ENCODE results near the gene VIL1. TPM values are rescaled to one million over a fixed set of nuclear protein-coding genes. Genes with fewer than 3 reads are reported as not detected.

VIL1 gene
- total RNA-seq, 1 donor from 2014 or later, result not detected

- no peak for DNase-seq (ENCODE audit: low read depth)
- H3K4me3 ChIP-seq (ENCODE audit: low read depth, low read length), result peak overlapping the region; percentile 48
- no peak for TF ChIP-seq CTCF (conservative IDR thresholded peaks at IDR 0.05; ENCODE audit: low read depth, low read length)
Observed at GRCh38 chr2:218405746-218406208, 13.1 kb upstream of the VIL1 start.

- peak overlapping the region; percentile 50 for H3K4me3 ChIP-seq (ENCODE audit: low read depth, low read length)
- TF ChIP-seq CTCF (conservative IDR thresholded peaks at IDR 0.05; ENCODE audit: low read depth, low read length), result peak; percentile 74
- no peak for DNase-seq (ENCODE audit: low read depth)
Observed at GRCh38 chr2:218406209-218406948, 12.5 kb upstream of the VIL1 start.

- no peak for DNase-seq (ENCODE audit: low read depth)
- no peak for TF ChIP-seq CTCF (conservative IDR thresholded peaks at IDR 0.05; ENCODE audit: low read depth, low read length)
- peak overlapping the region; percentile 50 for H3K4me3 ChIP-seq (ENCODE audit: low read depth, low read length)
Observed at GRCh38 chr2:218406949-218407618, 11.8 kb upstream of the VIL1 start.

GRCh38 chr2:218407717-218408116 lies 11.2 kb upstream of the VIL1 start:
- H3K4me3 ChIP-seq (ENCODE audit: low read depth, low read length), result no peak overlapping the region
- no peak for DNase-seq (ENCODE audit: low read depth)
- TF ChIP-seq CTCF (conservative IDR thresholded peaks at IDR 0.05; ENCODE audit: low read depth, low read length), result no peak

- no peak for DNase-seq (ENCODE audit: low read depth)
- no peak for TF ChIP-seq CTCF (conservative IDR thresholded peaks at IDR 0.05; ENCODE audit: low read depth, low read length)
- H3K4me3 ChIP-seq (ENCODE audit: low read depth, low read length), result no peak overlapping the region
Observed at GRCh38 chr2:218418321-218418716, 604 bp upstream of the VIL1 start.

- no peak overlapping the region for H3K4me3 ChIP-seq (ENCODE audit: low read depth, low read length)
- TF ChIP-seq CTCF (conservative IDR thresholded peaks at IDR 0.05; ENCODE audit: low read depth, low read length), result no peak
- no peak for DNase-seq (ENCODE audit: low read depth)
Observed at GRCh38 chr2:218419630-218420216, 800 bp downstream of the VIL1 start.
